K562 (cell line): ENCODE measurements around the gene CCDC7. TPM values are rescaled to one million over a fixed set of nuclear protein-coding genes. Genes with fewer than 3 reads are reported as not detected.

ENCODE experiments used
- ATAC-seq: fragments of 200-7000 bp; cut with Tn5 transposase; 3 replicates; pipeline ENCODE4 v1.9.1; 2020; ENCODE audit warnings: moderate library complexity
- BruUV-seq: library from RNA; stranded (reverse); fragments of 400-500 nt; replicated peaks from 2 replicates; lab custom pipeline; 2021; lab: Mats Ljungman, UMichigan
- CTCF ChIA-PET: fragments of 300-600 bp; formaldehyde crosslinking; extraction: SDS; loops from one replicate; lab custom pipeline; 2021; ENCODE audit warnings: low intra/inter-chr PET ratio; lab: Yijun Ruan, JAX
- POLR2A ChIA-PET: fragments of 300-600, 350-650 bp; sonication (Branson Sonifier 250); formaldehyde crosslinking; extraction: SDS; loops from one replicate; lab custom pipeline; 2021; ENCODE audit warnings: antibody characterized with exemption, inconsistent platforms; lab: Yijun Ruan, JAX
- DNase-seq, 4 experiments: peaks; one replicate each; pipeline versions ENCODE4 v3.0.0 to v3.0.0-alpha.2; 2011 to 2018; ENCODE audit warnings: low spot score in 3 of 4, mixed read lengths in 3 of 4; ENCODE audit errors: extremely low read depth in 1 of 4
- FAIRE-seq: peaks from 2 replicates; lab custom pipeline; 2011; peaks lifted over from hg19 to GRCh38; lab: Jason Lieb, UNC
- H2AFZ ChIP-seq: 2 replicates; pipeline ENCODE4 v1.6.0; 2011; ENCODE audit warnings: low read depth, low read length, control low read depth, inconsistent platforms
- H3K27ac ChIP-seq: fragments of 200-600 bp; 3 replicates; pipeline ENCODE4 v1.8.0; 2011; ENCODE audit warnings: low read depth, mild to moderate bottlenecking, control low read depth, inconsistent platforms, low read length, moderate library complexity, mixed read lengths; ENCODE audit errors: extremely low read depth
- H3K27me3 ChIP-seq, 2 experiments: fragments of 300-600 bp in 1 of 2; 2 replicates in 1 of 2; 3 replicates in 1 of 2; pipeline versions ENCODE4 v1.6.0 to v1.8.0; 2011; ENCODE audit warnings: inconsistent platforms in 2 of 2, low read length in 2 of 2, mild to moderate bottlenecking in 1 of 2, mixed read lengths in 1 of 2, moderate library complexity in 1 of 2; ENCODE audit not compliant: control insufficient read depth in 2 of 2, insufficient read depth in 2 of 2
- H3K36me3 ChIP-seq: fragments of 300-600 bp; 3 replicates; pipeline ENCODE4 v1.8.0; 2011; ENCODE audit warnings: mild to moderate bottlenecking, low read length, inconsistent platforms; ENCODE audit not compliant: control insufficient read depth, insufficient read depth
- H3K4me1 ChIP-seq, 2 experiments: fragments of 200-600 bp in 1 of 2; replicated peaks in 1 of 2; 2 replicates in 1 of 2; 3 replicates in 1 of 2; pipeline versions ENCODE4 v1.5.1 to v1.8.0; 2011; ENCODE audit warnings: inconsistent platforms in 2 of 2, low read length in 2 of 2, mild to moderate bottlenecking in 1 of 2, mixed read lengths in 1 of 2, moderate library complexity in 1 of 2; ENCODE audit not compliant: control insufficient read depth in 2 of 2, insufficient read depth in 2 of 2
- H3K4me2 ChIP-seq: 2 replicates; pipeline ENCODE4 v1.6.1; 2011; ENCODE audit warnings: low read length, control low read depth, inconsistent platforms, mixed read lengths; ENCODE audit not compliant: insufficient read depth
- H3K4me3 ChIP-seq: fragments of 200-600 bp; sonication (generic), shearing (Covaris generic); 2 replicates; pipeline ENCODE4 v1.5.1; 2016; ENCODE audit warnings: control low read depth, inconsistent platforms
- H3K79me2 ChIP-seq: fragments of 200-600 bp; 3 replicates; pipeline ENCODE4 v1.8.0; 2011; ENCODE audit warnings: low read length, inconsistent platforms; ENCODE audit not compliant: control insufficient read depth, insufficient read depth
- H3K9ac ChIP-seq, 2 experiments: 2 replicates each; pipeline versions ENCODE4 v1.6.0 to v1.6.1; 2011; ENCODE audit warnings: low read depth in 2 of 2, low read length in 2 of 2, control low read depth in 1 of 2, inconsistent platforms in 1 of 2, mild to moderate bottlenecking in 1 of 2, mixed read lengths in 1 of 2; ENCODE audit not compliant: insufficient read depth in 1 of 2
- H3K9me1 ChIP-seq: one replicate; pipeline ENCODE4 v1.6.0; 2011; ENCODE audit warnings: inconsistent platforms, mild to moderate bottlenecking, low read length, moderate library complexity; ENCODE audit not compliant: control insufficient read depth, insufficient read depth
- H3K9me3 ChIP-seq: replicated peaks from 2 replicates; pipeline ENCODE4 v1.5.1; 2011; ENCODE audit warnings: low read depth, low read length, inconsistent platforms; ENCODE audit not compliant: control insufficient read depth, insufficient read depth
- H4K20me1 ChIP-seq: replicated peaks from 2 replicates; pipeline ENCODE4 v1.6.1; 2011; ENCODE audit warnings: low read length, inconsistent platforms, mixed read lengths; ENCODE audit not compliant: control insufficient read depth, insufficient read depth
- CTBP1 ChIP-seq: fragments of 450-650 bp; IDR thresholded peaks from 2 replicates; pipeline ENCODE4 v1.6.1; 2016; ENCODE audit warnings: borderline replicate concordance
- RAD21 ChIP-seq, 2 experiments: fragments of 250-450 bp in 1 of 2; fragments of 450-650 bp in 1 of 2; sonication (Bioruptor Pico) in 1 of 2; formaldehyde crosslinking in 1 of 2; IDR thresholded peaks in 1 of 2; conservative IDR thresholded peaks in 1 of 2; 2 replicates each; pipeline versions ENCODE4 v1.4.0 to v1.8.0; 2020 to 2022; ENCODE audit warnings: mild to moderate bottlenecking in 2 of 2, moderate library complexity in 1 of 2
- RFX5 ChIP-seq: IDR thresholded peaks from 2 replicates; pipeline ENCODE4 v1.6.1; 2011; ENCODE audit warnings: low read depth, mild to moderate bottlenecking, improper control_type of control experiment, low read length
- ZNF583 ChIP-seq: fragments of 250-450 bp; sonication (Bioruptor Pico); IDR thresholded peaks from 2 replicates; pipeline ENCODE4 v1.4.0; 2020
- WGBS: fragments of 100-300 bp; shearing (Covaris generic); methylation state at CpG from one replicate; pipeline ENCODE4 v1.1.6; 2016; ENCODE audit warnings: low coverage, mixed read lengths; ENCODE audit not compliant: insufficient coverage; ENCODE audit errors: missing lambda C conversion rate; 5-methylcytosine and 5-hydroxymethylcytosine counted together
- in situ Hi-C: fragments of 300-500 bp; cut with MboI; formaldehyde crosslinking; loops from 4 replicates; pipeline ENCODE4 v1.15.0; 2018; ENCODE audit warnings: inconsistent platforms, mixed read lengths
- intact Hi-C: fragments of 100-400 bp; cut with micrococcal nuclease; formaldehyde crosslinking; loops from 2 replicates; pipeline ENCODE4 v1.14.2; 2022
- polyA plus RNA-seq, 8 experiments: library from polyadenylated mRNA; depleted of rRNA in 4 of 8; stranded (reverse) in 5 of 8; unstranded in 3 of 8; fragments of >200 nt; fragmentation: Nextera tagmentation in 2 of 8; fragmentation: Illumina TruSeq in 1 of 8; extraction: Ambion mirVana in 2 of 8; extraction: Trizol in 1 of 8; gene quantifications; 2 replicates each; pipeline versions ENCODE4 v1.2.1 to v1.2.3, GENCODE V29; 2011 to 2014; ENCODE audit warnings: inconsistent platforms in 1 of 8, missing spikeins in 1 of 8
- total RNA-seq, 7 experiments: library from RNA; depleted of rRNA in 6 of 7; stranded (reverse); fragments of >200 nt in 6 of 7; fragmentation: Illumina TruSeq in 2 of 7; extraction: Trizol in 2 of 7; gene quantifications; 2 replicates each; pipeline versions ENCODE4 v1.2.1 to v1.2.3, GENCODE V29; 2011 to 2021; ENCODE audit warnings: low replicate concordance in 1 of 7
- TF ChIP-seq, protein P1 (sequence below), 2 experiments: IDR thresholded peaks; 2 replicates each; pipeline ENCODE4 v1.6.1; 2012; ENCODE audit warnings: improper control_type of control experiment in 2 of 2, low read depth in 2 of 2, low read length in 2 of 2, borderline replicate concordance in 1 of 2
- TF ChIP-seq, protein P2 (sequence below): fragments of 450-650 bp; IDR thresholded peaks from 2 replicates; pipeline ENCODE4 v1.6.1; 2016; ENCODE audit warnings: antibody characterized with exemption

Gene CCDC7
- total and polyA plus RNA-seq, 9 of the 15 experiments (the other 6 are each of a cell fraction or from before 2014, with no cell fraction given): 1.5 to 6.6 (median 2.7) TPM

DNA sequence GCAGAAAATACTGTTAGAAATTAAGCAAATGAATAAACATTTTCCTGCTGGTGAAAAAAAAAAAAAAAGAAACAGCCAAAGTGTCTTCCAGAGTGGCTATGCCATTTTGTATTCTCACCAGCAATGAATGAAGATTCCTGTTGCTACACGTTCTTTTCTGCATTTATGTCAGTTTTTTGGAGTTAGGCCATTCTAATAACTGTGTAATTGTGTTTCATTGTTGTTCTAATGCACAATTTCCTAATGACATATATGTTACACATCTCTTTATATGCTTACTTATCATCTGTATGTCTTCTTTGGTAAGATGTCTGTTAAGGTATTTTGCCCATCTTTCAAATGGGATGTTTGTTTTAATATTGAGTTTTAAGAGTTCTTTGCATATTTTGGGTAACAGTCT is 298.4 kb downstream of the CCDC7 start (continued):
- TF ChIP-seq, protein P1, sequence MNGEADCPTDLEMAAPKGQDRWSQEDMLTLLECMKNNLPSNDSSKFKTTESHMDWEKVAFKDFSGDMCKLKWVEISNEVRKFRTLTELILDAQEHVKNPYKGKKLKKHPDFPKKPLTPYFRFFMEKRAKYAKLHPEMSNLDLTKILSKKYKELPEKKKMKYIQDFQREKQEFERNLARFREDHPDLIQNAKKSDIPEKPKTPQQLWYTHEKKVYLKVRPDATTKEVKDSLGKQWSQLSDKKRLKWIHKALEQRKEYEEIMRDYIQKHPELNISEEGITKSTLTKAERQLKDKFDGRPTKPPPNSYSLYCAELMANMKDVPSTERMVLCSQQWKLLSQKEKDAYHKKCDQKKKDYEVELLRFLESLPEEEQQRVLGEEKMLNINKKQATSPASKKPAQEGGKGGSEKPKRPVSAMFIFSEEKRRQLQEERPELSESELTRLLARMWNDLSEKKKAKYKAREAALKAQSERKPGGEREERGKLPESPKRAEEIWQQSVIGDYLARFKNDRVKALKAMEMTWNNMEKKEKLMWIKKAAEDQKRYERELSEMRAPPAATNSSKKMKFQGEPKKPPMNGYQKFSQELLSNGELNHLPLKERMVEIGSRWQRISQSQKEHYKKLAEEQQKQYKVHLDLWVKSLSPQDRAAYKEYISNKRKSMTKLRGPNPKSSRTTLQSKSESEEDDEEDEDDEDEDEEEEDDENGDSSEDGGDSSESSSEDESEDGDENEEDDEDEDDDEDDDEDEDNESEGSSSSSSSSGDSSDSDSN (IDR thresholded peaks at IDR 0.05; ENCODE audit: borderline replicate concordance in 1 of 2, low read depth in 2 of 2, low read length in 2 of 2): no peak
- no peak for TF ChIP-seq RAD21 (CRISPR knock-in tag; conservative IDR thresholded peaks at IDR 0.05 in 1 of 2, IDR thresholded peaks at IDR 0.05 in 1 of 2)

DNA sequence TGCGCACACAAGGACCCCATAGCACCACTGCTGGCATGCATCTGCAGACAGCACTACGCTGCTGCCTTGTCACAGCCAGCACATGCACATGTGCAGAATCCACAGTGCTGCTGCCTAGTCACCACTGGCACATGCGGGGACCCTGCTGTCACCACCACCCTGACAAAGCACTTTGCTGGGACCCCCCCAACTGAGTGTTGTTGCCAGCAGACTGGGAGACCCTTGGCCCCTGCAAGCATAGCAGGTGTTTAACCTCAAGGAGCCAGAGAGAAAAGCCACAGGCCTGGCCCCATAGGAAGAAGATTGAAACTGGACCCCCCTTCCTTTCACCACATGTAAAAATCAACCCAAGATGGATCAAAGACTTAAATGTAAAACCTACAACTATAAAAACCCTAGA is 300.9 kb downstream of the CCDC7 start:
- Histone ChIP-seq H2AFZ (no peak overlapping the region), H3K27me3 (no peaks in the 10 kb centered on the region; a peak in 1 of 5 replicates), H3K79me2 (no peaks in the 10 kb centered on the region), H3K9me3 (no peaks in the 10 kb centered on the region), H3K27ac (no peak overlapping the region), H3K4me1 (no peaks in the 10 kb centered on the region), H3K36me3 (no peaks in the 10 kb centered on the region), H3K4me2 (no peak overlapping the region), H3K9ac (no peak overlapping the region), H4K20me1 (no peaks in the 10 kb centered on the region), H3K4me3 (no peak overlapping the region), H3K9me1 (no peaks in the 10 kb centered on the region)
- TF ChIP-seq, protein P2, sequence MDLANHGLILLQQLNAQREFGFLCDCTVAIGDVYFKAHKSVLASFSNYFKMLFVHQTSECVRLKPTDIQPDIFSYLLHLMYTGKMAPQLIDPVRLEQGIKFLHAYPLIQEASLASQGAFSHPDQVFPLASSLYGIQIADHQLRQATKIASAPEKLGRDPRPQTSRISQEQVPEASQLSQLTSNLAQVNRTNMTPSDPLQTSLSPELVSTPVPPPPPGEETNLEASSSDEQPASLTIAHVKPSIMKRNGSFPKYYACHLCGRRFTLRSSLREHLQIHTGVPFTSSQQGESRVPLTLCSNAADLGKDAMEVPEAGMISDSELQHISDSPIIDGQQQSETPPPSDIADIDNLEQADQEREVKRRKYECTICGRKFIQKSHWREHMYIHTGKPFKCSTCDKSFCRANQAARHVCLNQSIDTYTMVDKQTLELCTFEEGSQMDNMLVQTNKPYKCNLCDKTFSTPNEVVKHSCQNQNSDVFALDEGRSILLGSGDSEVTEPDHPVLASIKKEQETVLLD: no peak
- TF ChIP-seq CTBP1 (no peak), ZNF583 (CRISPR knock-in tag) (no peak), RFX5 (no peak)
- WGBS: 8% methylated on average over 3 of the region's 3 CpGs
- BruUV-seq: no TSS peak
- no peak for DNase-seq
- CTCF ChIA-PET: no interaction called here
- POLR2A ChIA-PET: no interaction called here
- in situ Hi-C loops: no loop called here
- ATAC-seq: no peak
- intact Hi-C loops: no loop called here
- FAIRE-seq: no peak
